Breast epithelium (tissue), 4 donors: Measurements from ENCODE around the gene DDAH2. TPM values are rescaled to one million over a fixed set of nuclear protein-coding genes. Genes with fewer than 3 reads are reported as not detected.

Experiments used
- DNase-seq, 2 donors: peaks; one replicate each; pipeline ENCODE4 v3.0.0-alpha.2; 2019; ENCODE audit warnings: low spot score in 2 of 2
- H3K27ac ChIP-seq, 2 donors: fragments of 200-600 bp; sonication (generic) in 1 of 2; one replicate each; pipeline ENCODE4 v1.5.1; 2016 to 2019; ENCODE audit warnings: mild to moderate bottlenecking in 1 of 2
- H3K27me3 ChIP-seq, 2 donors: fragments of 200-600 bp; sonication (generic) in 1 of 2; one replicate each; pipeline versions ENCODE4 v1.5.1 to v1.6.0; 2017 to 2019; ENCODE audit warnings: control low read depth in 1 of 2, mild to moderate bottlenecking in 1 of 2
- H3K36me3 ChIP-seq: fragments of 200-600 bp; one replicate; pipeline ENCODE4 v1.5.1; 2019
- H3K4me1 ChIP-seq, 2 donors: fragments of 200-600 bp; sonication (generic); one replicate each; pipeline ENCODE4 v1.5.1; 2016 to 2019; ENCODE audit warnings: control low read depth in 1 of 2
- H3K4me3 ChIP-seq, 3 donors: fragments of 200-600 bp; sonication (generic); 1 replicate in 2 of 3; 2 replicates in 1 of 3; pipeline ENCODE4 v1.5.1; 2016 to 2019; ENCODE audit warnings: mild to moderate bottlenecking in 3 of 3, moderate library complexity in 2 of 3
- H3K9me3 ChIP-seq, 2 donors: fragments of 200-600 bp; sonication (generic) in 1 of 2; one replicate each; pipeline ENCODE4 v1.5.1; 2016 to 2019; ENCODE audit warnings: control low read depth in 1 of 2
- CTCF ChIP-seq, 3 donors: fragments of 450-650 bp; IDR thresholded peaks; one replicate each; pipeline ENCODE4 v1.5.1; 2016 to 2017; ENCODE audit warnings: antibody characterized with exemption in 3 of 3, mild to moderate bottlenecking in 3 of 3, moderate library complexity in 3 of 3
- POLR2A ChIP-seq: fragments of 450-650 bp; IDR thresholded peaks from one replicate; pipeline ENCODE4 v1.6.1; 2016; ENCODE audit warnings: antibody characterized with exemption, mild to moderate bottlenecking, moderate library complexity
- POLR2AphosphoS5 ChIP-seq, 3 donors: sonication (generic); formaldehyde crosslinking; IDR thresholded peaks; one replicate each; pipeline ENCODE4 v1.6.1; 2017; ENCODE audit warnings: antibody characterized with exemption in 3 of 3
- intact Hi-C: fragments of 100-400 bp; cut with DNase I; formaldehyde crosslinking; loops from one replicate; pipeline ENCODE4 v1.15.1; 2023; ENCODE audit warnings: low total_unique reads
- total RNA-seq, 3 donors: library from RNA; depleted of rRNA; stranded (reverse); fragments of >200 nt; gene quantifications; one replicate each; pipeline ENCODE4 v1.1.0, GENCODE V29; 2016

Gene DDAH2
- total RNA-seq, 3 donors from 2014 or later, result 100.0 to 212 (median 115) TPM

- H3K4me1 ChIP-seq, result no peaks in the 10 kb centered on the region
- H3K36me3 ChIP-seq, result no peaks in the 10 kb centered on the region
- H3K27ac ChIP-seq, result no peak overlapping the region
- H3K9me3 ChIP-seq, result no peaks in the 10 kb centered on the region
- no peaks in the 10 kb centered on the region for H3K27me3 ChIP-seq
- DNase-seq, result no peak
- intact Hi-C loops, result loop anchor here (10.0 kb wide), 1 partner anchor 57 kb away; the partner anchor contains the start of genes ABHD16A and LY6G6F
- no peak overlapping the region for H3K4me3 ChIP-seq
- TF ChIP-seq POLR2A, result no peak
Measured at GRCh38 chr6:31761343-31761742, 32.2 kb upstream of the DDAH2 start.

GRCh38 chr6:31760790-31761189 is 31.7 kb upstream of the DDAH2 start:
- no peak for TF ChIP-seq POLR2A
- TF ChIP-seq CTCF (IDR thresholded peaks at IDR 0.05), result no peak
- TF ChIP-seq POLR2AphosphoS5 (IDR thresholded peaks at IDR 0.05), result no peak
- DNase-seq, result no peak

GRCh38 chr6:31758281-31758680 is 29.2 kb upstream of the DDAH2 start:
- Histone ChIP-seq H3K9me3 (no peaks in the 10 kb centered on the region), H3K36me3 (no peaks in the 10 kb centered on the region), H3K27me3 (no peaks in the 10 kb centered on the region), H3K4me3 (no peak overlapping the region), H3K4me1 (no peaks in the 10 kb centered on the region), H3K27ac (no peak overlapping the region)
- intact Hi-C loops, result no loop called here
- DNase-seq, result no peak
- TF ChIP-seq CTCF (IDR thresholded peaks at IDR 0.05) (no peak), POLR2A (no peak)

More at GRCh38 chr6:31760790-31761189, 31.7 kb upstream of the DDAH2 start:
- no peaks in the 10 kb centered on the region for H3K4me1 ChIP-seq
- no peaks in the 10 kb centered on the region for H3K36me3 ChIP-seq
- intact Hi-C loops, result loop anchor here (10.0 kb wide), 1 partner anchor 56 kb away; the partner anchor contains the start of genes ABHD16A and LY6G6F
- no peaks in the 10 kb centered on the region for H3K9me3 ChIP-seq
- no peaks in the 10 kb centered on the region for H3K27me3 ChIP-seq
- H3K4me3 ChIP-seq, result no peak overlapping the region
- H3K27ac ChIP-seq, result no peak overlapping the region

- TF ChIP-seq POLR2A (no peak), CTCF (IDR thresholded peaks at IDR 0.05) (no peak), POLR2AphosphoS5 (IDR thresholded peaks at IDR 0.05) (no peak)
- Histone ChIP-seq H3K4me3 (no peak overlapping the region), H3K27me3 (no peaks in the 10 kb centered on the region), H3K36me3 (no peaks in the 10 kb centered on the region), H3K4me1 (no peaks in the 10 kb centered on the region), H3K9me3 (no peaks in the 10 kb centered on the region), H3K27ac (no peak overlapping the region)
- intact Hi-C loops, result no loop called here
- DNase-seq, result no peak
Measured at GRCh38 chr6:31752739-31753319, 23.7 kb upstream of the DDAH2 start.

- intact Hi-C loops, result no loop called here
- no peak for TF ChIP-seq CTCF (IDR thresholded peaks at IDR 0.05)
- no peak for TF ChIP-seq POLR2A
- TF ChIP-seq POLR2AphosphoS5 (IDR thresholded peaks at IDR 0.05), result no peak
- no peaks in the 10 kb centered on the region for H3K4me1 ChIP-seq
- no peak overlapping the region for H3K27ac ChIP-seq
- no peak overlapping the region for H3K4me3 ChIP-seq
- no peaks in the 10 kb centered on the region for H3K9me3 ChIP-seq
- H3K27me3 ChIP-seq, result no peaks in the 10 kb centered on the region
- no peaks in the 10 kb centered on the region for H3K36me3 ChIP-seq
- DNase-seq, result no peak
Measured at GRCh38 chr6:31750411-31751022, 21.4 kb upstream of the DDAH2 start.
